ENCODE measurements around the gene ACADL.
"Not testable (repeated sequence)": the region's sequence is repeated elsewhere in the genome, so short reads cannot be mapped to it uniquely, and the experiment has no call there.

The ACADL gene

DNA sequence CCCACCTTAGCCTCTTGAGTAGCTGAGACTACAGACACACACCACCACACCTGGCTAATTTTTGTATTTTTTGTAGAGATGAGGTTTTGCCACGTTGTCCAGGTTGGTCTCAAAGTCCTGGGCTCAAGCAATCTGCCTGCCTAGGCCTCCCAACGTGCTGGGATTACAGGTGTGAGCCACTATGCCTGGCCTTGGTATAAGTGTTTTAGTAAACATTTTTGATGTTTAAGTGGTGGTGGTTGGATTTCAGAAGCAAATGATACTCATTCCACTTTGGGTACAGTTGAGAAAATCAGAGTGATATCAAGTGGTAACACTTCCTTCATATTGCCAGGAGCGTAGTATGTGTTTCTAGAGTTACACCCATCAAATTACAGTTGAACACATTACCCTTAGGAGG, 25.4 kb downstream of the ACADL start:
- no peak for DNase-seq (ENCODE audit: low read depth)

DNA sequence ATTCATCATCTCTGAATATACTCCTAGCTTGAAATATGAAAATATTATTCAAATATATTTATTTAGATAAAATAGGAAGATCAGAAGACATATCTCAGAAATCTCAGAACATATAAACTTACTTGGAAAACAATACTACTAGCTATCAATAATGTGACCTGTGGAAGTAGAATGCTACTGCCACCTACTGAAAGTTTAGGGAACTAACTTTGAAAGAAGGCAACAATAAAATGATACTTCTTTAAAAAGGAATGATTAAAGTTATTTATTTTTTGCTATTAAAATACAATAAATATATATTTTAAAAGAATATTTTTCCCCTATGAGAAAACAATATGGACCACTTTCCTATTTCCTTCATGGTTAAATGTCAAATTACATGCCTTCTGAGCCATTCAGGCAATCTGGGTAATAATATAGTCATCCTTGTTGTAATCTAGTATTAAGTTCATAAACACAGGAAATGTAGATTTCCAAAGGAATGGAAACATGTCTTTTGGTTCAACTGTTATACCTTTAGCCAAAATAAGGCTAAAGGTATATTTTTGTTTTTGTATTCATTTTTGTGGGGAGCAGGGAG, 26.0 kb downstream of the ACADL start:
- no peak for DNase-seq (ENCODE audit: low read depth)

DNA sequence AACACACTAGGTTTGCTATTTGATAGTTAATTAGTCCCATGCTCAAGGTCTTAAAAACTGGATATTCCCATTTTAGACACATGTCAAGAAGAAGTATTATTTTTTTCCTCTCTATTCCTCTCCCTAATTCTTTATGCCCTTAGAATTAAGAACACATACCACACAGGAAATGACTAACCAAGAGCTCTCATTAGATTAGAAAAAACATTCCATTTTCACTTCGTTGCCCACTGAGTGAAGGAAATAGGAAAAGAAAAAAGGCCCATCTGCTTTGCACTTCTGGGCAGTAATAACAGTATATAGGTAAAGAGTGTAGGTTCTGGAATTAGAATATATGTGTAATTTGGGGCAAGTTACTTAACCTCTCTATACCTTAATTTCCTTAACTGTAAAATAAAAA, 26.9 kb downstream of the ACADL start:
- no peak for DNase-seq (ENCODE audit: low read depth)

DNA sequence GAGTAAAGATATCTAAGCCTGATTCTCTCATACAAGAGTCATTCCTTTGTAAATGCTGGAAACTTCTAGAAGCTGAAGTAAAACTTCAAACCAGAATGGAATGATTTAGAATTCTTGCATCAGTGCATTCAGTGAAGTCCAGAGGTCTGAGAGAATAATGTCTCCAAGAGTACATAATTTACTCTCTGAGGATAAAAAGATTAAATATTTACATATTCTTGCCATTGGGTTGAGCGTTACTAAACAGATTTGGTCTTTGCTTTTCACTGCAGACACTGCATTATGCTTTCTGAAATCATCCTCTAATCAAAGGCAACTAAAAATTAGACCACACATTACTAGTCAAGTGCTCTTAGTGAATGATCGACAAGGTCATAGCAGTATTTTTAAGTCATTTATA, 27.5 kb downstream of the ACADL start:
- no peak for DNase-seq (ENCODE audit: low read depth)

DNA sequence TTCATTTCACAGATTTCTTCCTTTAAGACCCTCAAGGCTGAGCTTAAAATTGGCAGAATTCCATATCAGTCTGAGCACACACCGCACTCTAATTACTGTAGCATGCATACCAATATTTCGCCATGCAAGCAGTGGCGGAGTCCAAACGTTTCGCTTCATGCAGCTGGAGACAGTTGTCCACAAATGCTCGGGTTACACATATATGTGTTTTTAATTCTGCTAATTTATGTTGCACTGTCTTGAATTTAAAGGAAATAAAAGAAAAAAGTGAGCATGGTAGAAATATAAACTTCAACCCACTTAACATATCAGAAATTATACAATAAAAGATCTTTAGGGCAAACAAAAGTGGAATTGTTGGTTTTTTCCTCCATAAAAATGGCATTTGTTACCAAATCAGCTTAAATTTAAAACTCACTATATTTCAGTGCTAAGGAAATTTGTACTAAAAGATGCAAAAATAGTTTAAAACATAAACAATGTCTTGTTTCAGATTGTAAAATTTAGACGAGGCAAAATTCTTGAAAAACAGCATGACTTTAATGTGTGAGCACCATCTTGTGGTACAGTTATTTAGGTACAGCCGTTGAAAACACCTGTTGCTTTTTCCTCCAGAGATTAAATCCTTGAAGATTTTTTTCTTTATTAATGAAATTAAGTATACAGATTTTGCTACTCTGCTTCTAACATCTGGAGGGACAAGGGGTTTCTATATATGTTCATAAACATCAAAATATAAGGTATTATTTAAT, 30.0 kb downstream of the ACADL start:
- peak; percentile 8 for DNase-seq (ENCODE audit: low read depth)

DNA sequence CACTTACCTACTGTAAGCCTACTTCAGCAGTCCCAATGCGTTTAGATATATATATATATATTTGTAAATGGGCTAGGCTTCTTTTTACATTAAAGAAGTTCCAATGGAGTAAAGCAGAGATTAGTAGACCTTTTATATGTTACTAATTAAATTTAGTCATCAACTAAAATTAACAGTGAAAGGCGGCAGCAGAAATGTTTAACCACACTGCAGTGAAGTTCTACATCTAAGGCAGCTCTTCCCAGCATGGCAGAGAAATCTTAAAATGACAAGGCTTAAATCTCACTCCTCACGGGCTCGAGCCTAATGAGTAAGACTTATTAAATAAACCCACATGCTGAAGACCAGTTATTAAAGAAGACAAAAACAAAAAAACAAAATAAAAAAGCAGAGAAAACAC, 34.9 kb downstream of the ACADL start:
- no peak for DNase-seq (ENCODE audit: low read depth)

DNA sequence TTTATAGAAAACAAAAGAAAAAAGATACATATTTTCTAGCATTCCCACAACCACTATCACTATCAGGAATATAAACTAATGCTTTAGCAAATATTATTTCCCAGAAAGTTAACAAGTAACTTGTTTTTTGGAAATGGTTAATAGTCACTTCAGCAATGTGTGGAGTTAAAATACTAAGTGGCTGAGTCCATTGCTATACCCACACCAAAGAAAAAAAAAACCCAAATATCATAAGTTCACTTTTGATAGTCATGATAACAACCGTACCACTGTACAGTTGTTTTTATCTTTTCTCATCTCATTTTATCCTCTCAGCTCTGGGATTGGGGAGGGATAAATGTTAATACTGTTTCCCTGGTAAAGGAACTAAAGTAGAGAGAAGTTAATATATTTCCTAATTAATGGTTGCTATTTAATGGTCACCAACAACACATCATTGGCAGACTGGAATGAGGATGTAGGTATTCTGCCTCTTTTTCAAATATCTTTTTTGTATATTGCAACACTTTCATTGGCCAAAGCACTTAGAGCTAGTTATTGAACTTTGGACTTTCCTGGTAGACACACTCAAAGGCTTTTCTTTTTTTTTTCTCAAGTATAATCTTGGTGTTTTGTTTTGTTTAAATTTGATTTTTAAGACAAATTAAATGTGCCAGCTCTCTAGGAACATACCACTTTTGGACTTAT, 35.7 kb downstream of the ACADL start:
- DNase-seq (ENCODE audit: low read depth) = no peak

DNA sequence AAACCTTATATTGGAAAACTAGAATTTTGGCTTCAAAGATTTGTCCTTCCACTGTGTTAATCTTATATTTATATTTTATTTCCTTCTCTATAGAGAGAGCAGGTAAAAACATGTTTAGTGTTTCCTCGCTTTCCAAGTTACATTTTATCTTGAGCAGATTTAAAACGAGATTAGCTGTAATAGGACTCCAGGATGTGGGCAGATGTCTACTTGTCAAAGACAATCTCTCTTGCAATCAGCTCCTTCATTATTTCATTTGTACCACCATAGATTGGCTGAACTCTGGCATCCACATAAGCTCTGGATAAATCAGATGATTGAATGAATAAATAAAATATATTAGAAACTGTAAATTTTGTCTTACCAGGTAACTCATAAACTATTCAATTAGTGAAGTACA, 36.5 kb downstream of the ACADL start:
- no peak for DNase-seq (ENCODE audit: low read depth)

DNA sequence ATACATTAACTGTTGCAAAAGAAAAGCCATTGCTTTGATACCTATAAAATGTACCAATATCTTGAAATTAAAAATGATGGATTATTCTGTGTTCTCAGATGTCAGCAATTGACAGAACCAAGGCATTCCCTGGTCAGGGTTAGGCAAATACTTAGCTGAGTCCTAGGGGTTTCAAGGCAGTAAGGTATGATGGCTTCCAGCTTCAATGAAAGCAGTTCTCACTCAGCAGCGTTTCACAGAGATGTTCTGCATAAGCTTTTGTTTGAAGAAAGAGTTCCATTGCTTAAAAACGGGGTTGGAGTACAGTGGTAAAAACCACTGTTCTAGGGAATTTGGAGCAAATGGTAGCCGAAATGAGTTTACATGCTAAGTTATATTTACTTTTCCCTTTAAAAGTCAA, 37.1 kb downstream of the ACADL start:
- DNase-seq (ENCODE audit: low read depth) = no peak

DNA sequence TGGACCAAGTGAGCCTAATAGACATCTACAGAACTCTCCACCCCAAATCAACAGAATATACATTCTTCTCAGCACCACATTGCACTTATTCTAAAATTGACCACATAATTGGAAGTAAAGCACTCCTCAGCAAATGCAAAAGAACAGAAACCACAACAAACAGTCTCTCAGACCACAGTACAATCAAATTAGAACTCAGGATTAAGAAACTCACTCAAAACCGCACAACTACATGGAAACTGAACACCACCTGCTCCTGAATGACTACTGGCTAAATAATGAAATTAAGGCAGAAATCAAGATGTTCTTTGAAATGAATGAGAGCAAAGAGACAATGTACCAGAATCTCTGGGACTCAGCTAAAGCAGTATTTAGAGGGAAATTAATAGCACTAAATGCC, 41.3 kb downstream of the ACADL start:
- DNase-seq (ENCODE audit: low read depth) = not testable (repeated sequence)

DNA sequence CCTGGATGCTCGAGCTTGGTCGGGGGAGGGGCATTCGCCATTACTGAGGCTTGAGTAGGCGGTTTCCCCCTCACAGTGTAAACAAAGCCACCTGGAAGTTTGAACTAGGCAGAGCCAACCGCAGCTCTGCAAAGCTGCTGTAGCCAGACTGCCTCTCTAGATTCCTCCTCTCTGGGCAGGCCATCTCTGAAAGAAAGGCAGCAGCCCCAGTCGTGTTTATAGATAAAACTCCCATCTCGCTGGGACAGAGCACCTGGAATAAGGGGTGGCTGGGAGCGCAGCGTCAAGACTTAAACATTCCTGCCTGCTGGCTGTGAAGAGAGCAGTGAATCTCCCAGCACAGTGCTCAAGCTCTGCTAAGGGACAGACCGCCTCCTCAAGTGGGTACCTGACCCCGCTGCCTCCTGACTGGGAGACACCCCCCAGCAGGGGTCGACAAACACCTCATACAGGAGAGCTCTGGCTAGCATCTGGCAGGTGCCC, 43.6 kb downstream of the ACADL start:
- DNase-seq (ENCODE audit: low read depth) = not testable (repeated sequence)

DNA sequence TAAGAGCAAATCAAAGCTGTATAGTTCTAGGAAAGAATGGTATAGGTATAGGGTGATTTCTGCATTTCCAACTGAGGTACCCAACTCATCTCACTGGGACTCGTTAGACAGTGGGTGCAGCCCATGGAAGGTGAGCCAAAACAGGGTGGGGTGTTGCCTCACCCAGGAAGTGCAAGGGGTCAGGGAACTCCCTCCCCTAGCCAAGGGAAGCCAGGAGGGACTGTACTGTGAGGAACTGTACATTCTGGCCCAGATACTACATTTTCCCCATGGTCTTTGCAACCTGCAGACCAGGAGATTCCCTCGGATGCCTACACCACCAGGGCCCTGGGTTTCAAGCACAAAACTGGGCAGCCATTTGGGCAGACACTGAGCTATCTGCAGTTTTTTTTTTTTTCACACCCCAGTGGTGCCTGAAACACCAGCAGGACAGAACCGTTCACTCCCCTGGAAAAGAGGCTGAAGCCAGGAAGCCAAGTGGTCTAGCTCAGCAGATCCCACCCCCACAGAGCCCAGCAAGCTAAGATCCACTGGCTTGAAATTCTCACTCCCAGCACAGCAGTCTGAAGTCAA, 44.1 kb downstream of the ACADL start:
- DNase-seq (ENCODE audit: low read depth) = not testable (repeated sequence)

DNA sequence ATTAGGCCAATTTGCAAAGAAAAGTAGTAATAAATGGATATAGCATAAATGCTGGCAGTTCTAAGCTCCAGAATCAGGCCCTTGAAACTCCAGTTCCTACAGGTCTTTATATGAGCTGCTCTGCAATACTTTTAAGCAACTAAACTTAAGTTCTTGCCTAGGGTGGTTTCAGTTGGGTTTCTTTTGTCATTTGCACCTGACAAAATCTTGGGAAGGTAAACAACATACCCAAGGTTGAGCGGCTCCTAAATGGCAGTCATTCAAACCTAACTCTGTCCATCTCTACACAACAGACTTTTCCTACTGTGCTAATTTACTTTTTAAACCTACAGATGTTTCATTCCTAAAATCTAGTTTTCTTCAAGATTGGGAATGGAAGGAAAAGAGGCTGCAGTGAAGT, 44.8 kb downstream of the ACADL start:
- no peak for DNase-seq (ENCODE audit: low read depth)

DNA sequence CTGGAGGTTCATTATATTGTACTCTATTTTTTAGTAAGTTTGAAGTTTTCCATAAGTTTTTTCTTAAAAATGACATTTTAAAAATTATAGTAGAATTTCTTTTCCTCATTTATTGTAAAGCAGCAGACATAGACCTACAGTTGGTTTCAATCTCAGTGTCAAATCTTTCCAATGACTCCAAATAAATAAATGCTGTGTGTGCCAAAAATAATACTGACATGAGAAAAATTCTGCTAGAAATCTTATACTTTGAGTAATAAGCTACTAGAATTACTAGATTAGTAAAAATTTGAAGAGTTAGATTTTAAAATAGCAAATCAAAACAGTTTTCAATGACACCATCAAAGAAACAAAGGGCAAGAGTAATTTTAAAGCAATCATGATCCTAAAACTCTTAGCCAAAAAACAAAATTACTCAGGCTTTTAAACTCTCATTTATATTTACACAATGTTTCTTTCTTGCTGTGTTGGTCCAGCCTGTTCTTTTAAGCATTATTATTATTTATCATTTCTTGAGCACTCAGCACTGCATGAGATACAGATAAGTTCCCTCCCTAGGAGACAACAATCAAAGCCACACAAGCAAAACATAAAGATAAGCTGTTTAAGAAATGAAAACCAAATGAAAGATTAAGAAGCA, 45.8 kb downstream of the ACADL start:
- DNase-seq (ENCODE audit: low read depth) = no peak

DNA sequence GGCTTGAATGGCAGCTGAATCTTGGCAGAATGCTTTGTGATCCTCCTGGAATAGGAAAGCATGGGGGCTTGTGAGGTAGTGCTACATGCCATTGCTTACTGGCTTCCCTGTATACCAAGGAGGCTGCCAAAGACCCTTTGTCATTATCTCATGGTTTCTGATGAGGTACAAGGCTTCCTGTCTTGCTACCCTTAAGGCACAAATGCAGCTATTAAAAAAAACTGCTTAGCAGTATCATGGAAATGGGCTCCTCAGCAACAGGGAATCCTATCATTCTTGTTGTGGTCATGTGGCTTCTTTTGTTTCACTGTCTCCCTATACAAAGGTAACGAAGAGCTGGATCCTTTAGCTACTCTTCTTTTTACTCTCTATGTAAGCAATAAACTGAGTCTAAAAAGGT, 47.5 kb downstream of the ACADL start:
- DNase-seq (ENCODE audit: low read depth) = no peak

DNA sequence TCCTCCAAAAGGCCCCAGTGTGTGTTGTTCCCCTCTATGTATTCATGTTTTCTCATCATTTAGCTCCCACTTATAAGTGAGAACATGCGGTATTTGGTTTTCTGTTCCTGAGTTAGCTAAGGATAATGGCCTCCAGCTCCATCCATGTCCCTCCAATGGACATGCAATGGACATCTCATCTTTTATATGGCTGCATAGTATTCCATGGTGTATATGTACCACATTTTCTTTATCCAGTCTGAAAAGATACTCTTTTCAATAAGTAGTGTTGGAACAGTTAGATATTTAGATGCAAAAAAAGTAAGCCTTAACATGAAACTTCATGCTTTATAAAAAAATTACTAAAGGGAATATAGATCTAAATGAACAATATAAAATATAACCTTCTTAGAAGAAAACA, 48.1 kb downstream of the ACADL start:
- not testable (repeated sequence) for DNase-seq (ENCODE audit: low read depth)

DNA sequence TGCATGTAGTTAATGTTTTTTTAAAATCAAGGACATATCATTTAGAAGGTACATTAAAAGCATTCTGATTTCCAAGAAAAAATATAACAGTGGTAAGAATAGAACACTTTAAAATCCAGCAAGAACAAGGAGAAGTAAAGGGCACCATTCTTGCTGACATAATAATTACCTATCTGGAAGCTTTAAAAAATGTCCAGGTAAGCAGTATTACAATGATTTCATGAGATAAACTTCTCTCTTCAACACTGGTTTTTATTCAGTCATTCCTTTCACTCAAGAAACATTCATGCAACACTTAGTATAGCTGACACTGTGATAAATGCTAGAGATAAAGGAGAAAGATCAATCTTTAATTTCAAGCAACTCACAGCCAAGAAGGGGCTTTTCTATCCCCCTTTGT, 51.2 kb downstream of the ACADL start:
- DNase-seq (ENCODE audit: low read depth) = no peak

DNA sequence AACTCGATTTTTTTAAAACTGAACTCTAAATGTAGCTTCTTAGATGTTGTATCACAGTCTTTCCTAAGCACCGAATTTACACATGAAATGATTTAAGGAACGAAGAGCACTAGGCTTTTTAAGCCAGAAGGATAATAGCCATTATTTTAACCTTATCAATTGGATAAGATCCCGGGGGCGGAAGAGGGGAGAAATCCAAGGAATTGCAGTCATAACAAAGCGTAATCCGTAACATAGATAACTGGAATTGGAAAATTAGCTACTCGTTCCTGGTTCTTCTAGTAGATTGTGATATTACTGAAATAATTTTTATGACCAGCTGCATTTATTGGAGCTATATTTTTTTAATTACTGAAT, 53.0 kb downstream of the ACADL start:
- no peak for DNase-seq (ENCODE audit: low read depth)

DNA sequence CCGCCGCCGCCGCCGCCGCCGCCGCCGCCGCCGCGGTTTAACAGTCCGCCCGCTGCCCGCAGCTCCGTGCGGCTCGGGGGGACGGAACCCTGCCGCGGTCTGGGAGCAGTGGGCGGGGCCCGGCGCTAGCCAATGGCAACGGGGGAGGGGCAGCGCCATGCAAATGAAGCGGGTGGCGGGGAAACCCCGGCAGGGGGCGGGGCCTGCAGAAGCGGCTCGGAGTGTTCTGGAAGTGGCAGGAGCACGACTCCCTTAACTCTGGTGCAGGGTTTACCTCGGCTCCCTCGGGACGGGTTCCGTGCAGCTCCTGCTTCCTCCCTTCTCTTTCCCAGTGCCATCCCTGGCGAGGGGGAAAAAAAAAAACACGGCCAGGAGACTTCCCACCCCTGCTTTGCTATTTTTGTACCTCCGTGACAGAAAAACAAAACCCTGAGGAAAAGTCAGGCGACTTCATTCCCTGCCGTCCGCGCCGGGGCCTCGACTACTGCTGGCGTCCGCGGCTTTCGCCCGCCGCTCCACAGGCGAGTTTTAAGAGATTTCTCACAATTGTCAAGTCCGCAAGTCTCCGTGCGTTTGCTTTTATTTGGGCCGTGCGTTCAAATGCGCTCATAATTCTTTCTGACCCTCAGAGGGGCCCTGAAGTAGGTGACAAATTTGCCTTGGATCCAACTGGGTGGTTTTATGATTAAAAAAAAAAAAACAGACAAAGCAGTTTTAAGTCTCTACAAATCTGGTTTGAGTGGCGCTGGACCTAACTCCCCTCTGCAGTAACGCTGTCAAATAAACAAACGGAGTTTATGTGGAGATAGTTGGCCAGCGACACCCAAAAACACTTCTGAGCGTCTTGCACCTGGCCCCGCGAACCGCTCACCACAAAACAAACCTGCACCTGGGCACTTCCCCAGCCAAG, 53.7 kb downstream of the ACADL start, which contains the start of gene KANSL1L:
TSS of gene KANSL1L (minus strand) at position 101 of the 910 bp plus-strand sequence. CDS start 16,827 bp downstream, outside the sequence.
- peak; percentile 91 for DNase-seq (ENCODE audit: low read depth)

DNA sequence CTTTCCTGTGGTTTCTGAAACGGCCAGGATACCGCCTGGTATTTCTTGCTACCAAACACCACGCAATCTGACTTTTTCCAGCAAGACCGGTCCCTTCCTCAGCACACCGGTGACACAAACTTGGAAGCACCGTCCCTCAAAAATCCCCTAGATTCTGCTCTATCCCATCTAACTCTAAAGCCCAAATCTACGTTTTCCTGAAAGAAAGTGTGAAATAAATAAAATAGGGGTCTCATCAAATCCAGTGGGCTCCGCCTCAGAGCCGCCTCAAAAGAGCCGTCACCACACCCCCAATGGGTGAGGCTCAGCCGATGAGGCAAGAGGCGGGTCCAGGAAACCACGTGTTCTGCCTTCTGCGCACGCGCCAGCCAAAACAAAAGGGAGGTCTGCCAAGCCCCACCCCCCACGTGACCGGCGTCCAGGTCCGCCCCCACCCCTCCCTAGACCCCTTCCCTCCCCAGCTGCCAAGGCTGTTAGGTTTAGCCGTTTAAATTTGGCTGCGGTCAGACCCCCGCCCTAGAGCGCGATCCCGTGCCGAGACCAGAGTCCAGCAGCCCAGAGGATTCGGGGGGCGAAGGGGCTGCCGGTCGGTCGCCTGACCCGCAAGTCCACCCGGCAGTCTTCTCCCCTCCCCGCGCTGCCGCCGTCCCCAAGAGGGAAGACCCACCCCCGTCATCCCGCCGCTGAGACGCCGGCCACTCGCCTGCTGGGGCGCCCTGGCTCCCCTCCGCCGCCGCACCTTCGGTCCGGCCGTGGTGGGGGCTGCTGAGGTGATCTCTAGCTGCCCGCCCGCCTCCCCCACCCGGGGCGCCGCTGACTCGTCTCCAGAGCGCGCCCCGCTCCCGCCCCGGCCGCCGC, 54.6 kb downstream of the ACADL start:
- DNase-seq (ENCODE audit: low read depth) = peak; percentile 86

DNA sequence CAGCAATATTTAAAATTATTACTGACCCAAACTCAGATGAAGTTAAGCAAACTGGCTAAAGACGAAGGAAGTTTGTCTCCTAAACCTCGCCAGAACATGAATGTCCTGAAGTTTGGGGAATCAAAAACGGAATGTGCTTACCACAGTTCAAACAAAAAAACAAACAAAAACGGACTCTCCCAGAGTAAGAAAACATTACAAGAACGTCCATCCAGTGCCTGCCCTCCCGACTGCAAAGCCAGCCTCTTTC, 55.1 kb downstream of the ACADL start:
- DNase-seq (ENCODE audit: low read depth) = no peak

All from GM04504 (cell line).